Stimulated activated CD4-positive, alpha-beta T cell treated with anti-CD3 and anti-CD28 coated beads, Interleukin-12 subunit alpha, Interleukin-12 subunit beta, amount 100 ng/mL, for 24 hours (primary cell): ENCODE measurements around the gene ID3.
"Not testable (repeated sequence)": the region's sequence is repeated elsewhere in the genome, so short reads cannot be mapped to it uniquely, and the experiment has no call there.

Source experiments
- DNase-seq, 2 experiments: peaks; one replicate each; pipeline ENCODE4 v3.0.0-alpha.2; 2020; ENCODE audit warnings: low read depth in 2 of 2

Gene ID3

GRCh38 chr1:23589585-23589986 lies 30.3 kb upstream of the ID3 start:
- DNase-seq = no peak

GRCh38 chr1:23588749-23589548 lies 29.6 kb upstream of the ID3 start:
- no peak for DNase-seq

GRCh38 chr1:23585321-23586022 lies 26.2 kb upstream of the ID3 start:
- DNase-seq = no peak

- not testable (repeated sequence) for DNase-seq
These were observed 24.4 kb upstream of the ID3 start for GRCh38 chr1:23583727-23584126.

- no peak for DNase-seq
These were observed 23.5 kb upstream of the ID3 start for GRCh38 chr1:23582820-23583219.

- DNase-seq = no peak
These were observed 21.9 kb upstream of the ID3 start for GRCh38 chr1:23581219-23581618.

- DNase-seq = no peak
These were observed 19.7 kb upstream of the ID3 start for GRCh38 chr1:23578997-23579363.

- DNase-seq = no peak
These were observed 19.2 kb upstream of the ID3 start for GRCh38 chr1:23578311-23578996.

GRCh38 chr1:23577056-23578004 lies 18.0 kb upstream of the ID3 start:
- DNase-seq = no peak

- DNase-seq = no peak
These were observed 17.2 kb upstream of the ID3 start for GRCh38 chr1:23576338-23577055.

- DNase-seq = no peak
These were observed 16.0 kb upstream of the ID3 start for GRCh38 chr1:23575226-23575810.

- no peak for DNase-seq
These were observed 15.0 kb upstream of the ID3 start for GRCh38 chr1:23574265-23574754.

- no peak for DNase-seq
These were observed 14.4 kb upstream of the ID3 start for GRCh38 chr1:23573574-23574182.

- no peak for DNase-seq
These were observed 12.2 kb upstream of the ID3 start for GRCh38 chr1:23571465-23571864.

- DNase-seq = no peak
These were observed 10.8 kb upstream of the ID3 start for GRCh38 chr1:23570001-23570691.

- DNase-seq = no peak
These were observed 9.5 kb upstream of the ID3 start for GRCh38 chr1:23568608-23569383.

GRCh38 chr1:23567996-23568607 lies 8.8 kb upstream of the ID3 start:
- DNase-seq = no peak

GRCh38 chr1:23567629-23567995 lies 8.3 kb upstream of the ID3 start:
- no peak for DNase-seq
